Keratinocyte (primary cell): ENCODE results near the gene UTP3.

Experiments
- EZH2 ChIP-seq: IDR thresholded peaks from one replicate; pipeline ENCODE4 v1.6.1; 2012; ENCODE audit warnings: inconsistent platforms, mild to moderate bottlenecking, low read length, moderate library complexity
- TF ChIP-seq, protein P1 (sequence below), 3 experiments: IDR thresholded peaks in 1 of 3; conservative IDR thresholded peaks in 1 of 3; optimal IDR thresholded peaks in 1 of 3; 2 replicates in 2 of 3; 3 replicates in 1 of 3; pipeline versions ENCODE3 to v1.5.1; 2011; ENCODE audit warnings: low read length in 3 of 3, mild to moderate bottlenecking in 3 of 3, moderate library complexity in 2 of 3, control low read depth in 1 of 3, inconsistent platforms in 1 of 3; ENCODE audit not compliant: insufficient read depth in 2 of 3; ENCODE audit errors: extremely low read depth in 1 of 3

DNA sequence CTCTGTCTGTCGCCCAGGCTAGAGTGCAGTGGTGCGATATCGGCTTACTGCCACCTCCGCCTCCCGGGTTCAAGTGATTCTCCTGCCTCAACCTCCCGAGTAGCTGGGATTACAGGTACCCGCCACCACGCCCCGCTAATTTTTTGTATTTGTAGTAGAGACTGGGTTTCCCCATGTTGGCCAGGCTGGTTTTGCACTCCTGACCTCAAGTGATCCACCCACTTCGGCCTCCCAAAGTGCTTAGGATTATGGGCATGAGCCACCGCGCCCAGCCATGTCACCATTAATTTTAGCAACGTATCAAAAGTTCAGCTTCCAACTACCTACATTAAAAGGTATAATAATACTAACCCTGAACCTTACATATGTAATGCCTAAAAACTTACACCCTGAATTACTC lies 940 bp upstream of the UTP3 start:
- TF ChIP-seq, protein P1, sequence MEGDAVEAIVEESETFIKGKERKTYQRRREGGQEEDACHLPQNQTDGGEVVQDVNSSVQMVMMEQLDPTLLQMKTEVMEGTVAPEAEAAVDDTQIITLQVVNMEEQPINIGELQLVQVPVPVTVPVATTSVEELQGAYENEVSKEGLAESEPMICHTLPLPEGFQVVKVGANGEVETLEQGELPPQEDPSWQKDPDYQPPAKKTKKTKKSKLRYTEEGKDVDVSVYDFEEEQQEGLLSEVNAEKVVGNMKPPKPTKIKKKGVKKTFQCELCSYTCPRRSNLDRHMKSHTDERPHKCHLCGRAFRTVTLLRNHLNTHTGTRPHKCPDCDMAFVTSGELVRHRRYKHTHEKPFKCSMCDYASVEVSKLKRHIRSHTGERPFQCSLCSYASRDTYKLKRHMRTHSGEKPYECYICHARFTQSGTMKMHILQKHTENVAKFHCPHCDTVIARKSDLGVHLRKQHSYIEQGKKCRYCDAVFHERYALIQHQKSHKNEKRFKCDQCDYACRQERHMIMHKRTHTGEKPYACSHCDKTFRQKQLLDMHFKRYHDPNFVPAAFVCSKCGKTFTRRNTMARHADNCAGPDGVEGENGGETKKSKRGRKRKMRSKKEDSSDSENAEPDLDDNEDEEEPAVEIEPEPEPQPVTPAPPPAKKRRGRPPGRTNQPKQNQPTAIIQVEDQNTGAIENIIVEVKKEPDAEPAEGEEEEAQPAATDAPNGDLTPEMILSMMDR (optimal IDR thresholded peaks at IDR 0.05 in 1 of 3, IDR thresholded peaks at IDR 0.05 in 1 of 3, conservative IDR thresholded peaks at IDR 0.05 in 1 of 3; ENCODE audit: extremely low read depth in 1 of 3, insufficient read depth in 2 of 3, low read length in 3 of 3) = no peak
- TF ChIP-seq EZH2 = no peak
